Retina (tissue), 1 donor: ENCODE measurements around the gene GSTA3.
"Not testable (repeated sequence)": the region's sequence is repeated elsewhere in the genome, so short reads cannot be mapped to it uniquely, and the experiment has no call there.

Source experiments
- DNase-seq: peaks from one replicate; pipeline ENCODE4 v3.0.0-alpha.2; 2016

The GSTA3 gene

GRCh38 chr6:52910091-52910490, 593 bp upstream of the GSTA3 start:
- DNase-seq: no peak

GRCh38 chr6:52909131-52909530, 367 bp downstream of the GSTA3 start:
- no peak for DNase-seq

GRCh38 chr6:52908526-52908925, 972 bp downstream of the GSTA3 start:
- DNase-seq: no peak

GRCh38 chr6:52904562-52905279, 4.8 kb downstream of the GSTA3 start:
- no peak for DNase-seq

DNA sequence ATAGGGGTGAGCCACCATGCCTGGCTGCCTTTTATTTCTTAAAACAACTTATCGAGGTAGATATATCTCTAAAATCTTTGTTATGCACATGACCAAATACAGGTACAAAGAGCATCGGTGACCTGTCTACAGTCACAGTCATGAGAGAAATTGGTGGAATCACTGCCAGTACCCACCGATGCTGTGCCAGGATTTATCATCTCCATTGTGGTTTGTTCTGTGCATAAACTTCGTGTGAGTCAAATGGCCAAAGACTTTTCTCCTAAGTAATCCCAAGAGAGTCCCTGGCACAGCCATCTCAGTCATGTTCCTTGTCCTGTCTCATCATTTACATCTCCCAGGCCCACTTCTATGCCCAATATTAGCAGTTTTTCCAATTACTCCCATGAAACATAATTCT, 9.0 kb downstream of the GSTA3 start:
- DNase-seq: no peak

DNA sequence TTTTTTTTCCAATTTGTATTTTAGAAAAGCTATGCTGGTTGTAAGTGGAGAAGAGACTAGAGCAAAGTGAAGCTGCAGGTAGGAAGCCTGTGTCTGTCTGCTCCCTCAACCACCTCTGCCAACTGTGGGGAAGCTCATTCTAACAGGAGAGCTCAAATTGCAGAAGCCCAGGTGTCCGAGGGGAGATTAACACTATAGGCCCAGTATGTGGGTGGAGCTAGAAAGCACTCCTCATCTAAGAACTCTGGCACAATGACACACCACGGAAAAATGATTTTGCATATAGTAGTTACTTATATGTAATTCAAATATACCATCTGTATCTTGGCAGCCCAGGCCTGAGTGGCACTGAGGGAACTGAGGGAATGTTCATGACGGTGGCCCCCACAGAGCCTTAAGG, 13.7 kb downstream of the GSTA3 start:
- not testable (repeated sequence) for DNase-seq

DNA sequence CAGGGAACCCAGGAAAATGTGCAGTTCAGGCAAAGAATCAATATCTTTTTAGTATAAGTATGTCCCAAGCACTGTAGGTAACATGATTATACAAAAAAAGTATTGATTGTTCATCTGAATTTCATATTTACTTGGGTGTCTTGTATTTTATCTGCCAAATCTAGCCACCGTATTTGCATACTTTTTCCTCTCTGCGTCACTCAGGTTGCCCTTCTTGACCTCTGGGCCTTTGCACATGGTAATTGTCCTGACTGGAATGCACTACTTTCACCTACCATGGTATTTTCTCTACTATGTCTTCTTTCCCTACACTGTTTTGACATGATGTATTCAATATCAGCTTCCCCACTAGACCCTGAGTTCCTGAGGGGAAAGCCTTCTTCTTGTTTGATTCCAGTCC, 15.2 kb downstream of the GSTA3 start:
- DNase-seq: no peak

DNA sequence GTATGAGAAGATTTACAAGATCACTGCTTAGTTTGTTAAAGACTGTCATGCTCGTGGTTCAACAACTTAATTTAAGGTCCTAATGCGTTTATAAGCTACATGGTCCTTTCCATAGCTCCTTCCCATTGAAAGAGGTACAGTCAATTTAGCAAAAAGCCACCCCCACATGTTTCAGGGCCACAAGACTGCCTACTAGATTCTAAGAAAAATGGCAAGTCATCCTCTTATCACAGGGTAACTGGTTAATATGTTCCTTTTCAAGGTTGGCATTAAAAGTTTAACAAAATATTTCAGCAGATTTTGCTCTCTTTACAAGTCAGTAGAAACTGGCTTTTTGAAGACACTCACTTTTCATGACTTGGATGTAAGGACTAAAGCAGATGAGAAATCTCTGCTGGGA, 15.7 kb downstream of the GSTA3 start:
- no peak for DNase-seq

DNA sequence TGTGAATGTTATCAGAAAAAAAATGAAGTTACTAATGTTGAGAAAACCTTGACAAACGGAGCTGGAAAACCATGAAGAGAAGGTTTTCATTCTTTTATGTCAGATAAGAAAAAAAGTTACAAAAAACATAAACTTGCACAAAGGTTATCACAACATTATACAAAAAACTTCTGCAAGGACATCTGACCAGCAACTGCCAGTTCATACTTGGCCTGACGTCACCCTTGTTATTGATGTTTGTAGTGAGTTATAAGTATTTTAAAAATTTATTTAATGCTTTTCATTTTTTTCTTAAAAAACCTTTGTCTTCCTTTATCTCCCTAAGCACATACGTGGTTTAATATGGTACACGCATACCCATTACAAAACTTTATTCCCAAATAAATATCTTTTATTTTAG, 16.3 kb downstream of the GSTA3 start:
- DNase-seq: no peak

DNA sequence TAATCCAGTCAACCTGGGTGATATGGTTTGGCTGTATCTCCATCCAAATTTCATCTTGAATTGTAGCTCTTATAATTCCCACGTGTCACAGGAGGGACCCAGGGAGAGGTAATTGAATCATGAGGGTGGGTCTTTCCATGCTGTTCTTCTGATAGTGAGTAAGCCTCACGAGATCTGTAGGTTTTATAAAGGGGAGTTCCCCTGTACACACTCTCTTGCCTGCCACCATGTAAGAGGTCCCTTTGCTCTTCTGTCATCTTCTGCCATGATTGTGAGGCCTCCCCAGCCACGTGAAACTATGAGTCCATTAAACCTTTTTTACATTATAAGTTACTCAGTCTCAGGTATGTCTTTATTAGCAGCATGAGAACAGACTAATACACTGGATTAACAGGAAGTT, 19.5 kb downstream of the GSTA3 start:
- no peak for DNase-seq

GRCh38 chr6:52887910-52888524, 21.5 kb downstream of the GSTA3 start:
- no peak for DNase-seq

DNA sequence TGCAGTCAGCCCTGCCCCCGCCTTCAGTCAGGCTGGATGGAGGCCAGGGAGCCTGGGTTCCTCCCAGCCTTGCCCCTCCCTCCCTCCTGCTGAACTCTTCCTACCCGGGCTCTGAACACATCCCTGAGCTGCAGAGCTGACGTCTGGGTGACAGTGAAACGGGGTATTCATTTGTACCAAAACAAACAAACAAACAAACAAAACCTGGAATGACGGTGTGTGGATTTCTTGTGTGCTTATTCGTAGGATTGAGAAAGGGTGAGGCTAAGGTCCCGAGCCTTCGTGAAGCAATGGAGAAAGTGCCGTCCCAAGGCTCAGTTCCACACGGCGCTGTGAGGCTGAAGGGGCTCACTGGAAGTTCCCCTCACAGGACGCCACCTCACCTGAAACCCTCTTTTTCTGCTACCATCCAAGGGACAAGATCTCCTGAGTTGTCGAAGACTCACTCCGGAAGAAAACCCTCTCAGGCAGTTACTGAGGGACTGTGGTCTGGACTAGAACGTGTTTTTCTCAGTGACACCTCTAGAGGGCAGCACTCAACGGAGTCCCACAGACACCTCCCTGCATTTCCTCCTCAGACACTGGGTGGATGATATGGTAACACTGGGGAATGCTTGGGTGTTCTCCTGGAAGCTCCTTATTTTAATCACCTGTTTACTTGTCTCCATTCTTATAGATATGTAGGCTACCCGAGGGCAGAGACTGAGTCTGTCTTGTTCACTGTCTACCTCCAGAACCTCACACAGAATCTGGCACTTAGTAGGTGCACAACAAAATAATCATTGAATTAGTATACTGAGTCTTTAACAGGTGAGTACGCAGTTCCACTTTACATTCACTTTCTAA, 27.3 kb downstream of the GSTA3 start:
- peak; percentile 76 for DNase-seq

DNA sequence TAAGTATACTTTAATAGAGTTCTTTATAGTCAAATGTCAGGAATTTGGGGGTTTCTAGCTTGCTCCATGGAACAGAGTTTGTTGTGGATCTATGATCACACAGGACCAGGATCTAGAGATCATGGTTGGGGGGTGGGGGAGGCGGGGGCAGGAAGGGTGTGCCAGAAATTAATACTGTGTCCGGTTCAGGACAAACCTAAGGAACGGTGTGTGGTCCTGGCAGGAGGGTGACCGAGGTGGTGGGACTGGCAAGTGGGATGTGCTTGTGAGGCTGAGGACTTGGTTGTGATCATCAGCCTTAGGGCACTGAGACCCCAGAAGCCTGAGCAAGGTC, 27.9 kb downstream of the GSTA3 start:
- DNase-seq: no peak

GRCh38 chr6:52877786-52878185, 31.7 kb downstream of the GSTA3 start:
- no peak for DNase-seq

GRCh38 chr6:52877168-52877567, 32.3 kb downstream of the GSTA3 start:
- no peak for DNase-seq

DNA sequence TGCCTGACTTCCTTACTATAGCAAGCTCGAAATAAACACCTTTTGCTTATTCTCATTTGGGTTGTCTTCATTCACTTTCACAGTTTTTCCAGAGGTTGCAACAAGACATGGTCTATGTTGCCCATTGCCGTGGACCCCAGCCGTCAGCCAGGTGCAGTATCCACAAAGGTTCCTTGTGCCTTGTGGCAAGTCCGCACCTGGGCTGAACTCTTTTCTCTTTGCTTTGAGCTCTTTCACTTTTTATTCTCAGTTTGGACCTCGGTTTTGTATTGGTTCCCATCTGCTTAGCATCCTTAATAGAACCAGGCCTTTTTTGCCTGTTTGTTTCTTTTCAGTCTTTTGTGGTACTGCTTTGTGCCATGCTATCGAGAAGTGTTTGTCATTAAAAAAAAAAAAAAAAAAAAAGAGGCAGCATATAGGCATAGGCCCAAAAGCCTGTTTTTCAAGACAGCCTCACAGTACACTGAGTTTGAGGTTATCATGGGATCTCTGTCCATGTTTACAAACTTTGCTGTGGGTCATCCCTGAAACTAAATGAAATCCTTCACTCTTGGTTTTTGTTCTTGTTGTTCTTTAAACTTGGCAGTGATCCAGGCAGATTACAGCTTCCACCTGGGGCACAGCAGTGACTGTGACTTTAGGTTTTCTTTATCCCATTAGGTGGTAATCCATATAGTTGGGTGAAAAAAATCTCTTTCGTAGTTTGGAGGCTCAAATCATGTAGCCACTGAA, 33.3 kb downstream of the GSTA3 start:
- no peak for DNase-seq

DNA sequence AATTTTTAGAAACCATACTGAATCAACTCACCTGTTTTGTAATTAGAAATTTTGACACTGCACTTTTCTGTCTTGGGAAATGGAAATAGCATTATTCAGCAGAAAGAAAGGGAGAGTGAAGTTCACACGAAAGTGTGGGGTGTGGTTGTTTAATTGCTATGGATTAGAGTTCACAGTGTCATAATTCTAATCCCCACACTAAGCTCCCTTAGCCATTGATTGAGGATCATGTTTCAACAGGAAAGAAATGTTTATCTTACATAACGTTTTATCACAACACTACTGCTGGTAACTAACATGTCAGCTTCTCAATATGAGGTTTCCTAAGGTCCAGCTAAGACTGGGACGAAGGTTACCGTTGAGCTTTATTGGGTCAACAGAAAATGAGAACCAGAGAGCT, 37.5 kb downstream of the GSTA3 start:
- no peak for DNase-seq

DNA sequence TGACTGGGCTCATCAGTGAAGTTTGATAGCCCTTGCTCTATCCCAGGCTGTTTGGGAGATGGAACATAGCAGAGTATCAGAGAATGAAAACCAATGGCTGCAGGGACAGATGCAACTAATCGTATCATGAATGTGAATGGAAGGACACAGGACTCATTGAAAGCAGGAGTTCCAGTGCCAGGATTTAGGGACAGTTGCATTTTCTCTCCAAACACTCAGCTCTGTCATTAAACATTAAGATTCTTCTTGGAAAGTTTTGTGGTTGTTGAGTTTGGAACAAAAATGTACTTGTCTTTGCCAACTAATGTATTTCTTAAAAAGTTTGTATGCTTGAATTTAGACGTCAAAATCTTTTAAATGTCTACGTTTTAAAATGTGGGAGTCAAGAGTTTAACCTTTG, 37.9 kb downstream of the GSTA3 start:
- no peak for DNase-seq

DNA sequence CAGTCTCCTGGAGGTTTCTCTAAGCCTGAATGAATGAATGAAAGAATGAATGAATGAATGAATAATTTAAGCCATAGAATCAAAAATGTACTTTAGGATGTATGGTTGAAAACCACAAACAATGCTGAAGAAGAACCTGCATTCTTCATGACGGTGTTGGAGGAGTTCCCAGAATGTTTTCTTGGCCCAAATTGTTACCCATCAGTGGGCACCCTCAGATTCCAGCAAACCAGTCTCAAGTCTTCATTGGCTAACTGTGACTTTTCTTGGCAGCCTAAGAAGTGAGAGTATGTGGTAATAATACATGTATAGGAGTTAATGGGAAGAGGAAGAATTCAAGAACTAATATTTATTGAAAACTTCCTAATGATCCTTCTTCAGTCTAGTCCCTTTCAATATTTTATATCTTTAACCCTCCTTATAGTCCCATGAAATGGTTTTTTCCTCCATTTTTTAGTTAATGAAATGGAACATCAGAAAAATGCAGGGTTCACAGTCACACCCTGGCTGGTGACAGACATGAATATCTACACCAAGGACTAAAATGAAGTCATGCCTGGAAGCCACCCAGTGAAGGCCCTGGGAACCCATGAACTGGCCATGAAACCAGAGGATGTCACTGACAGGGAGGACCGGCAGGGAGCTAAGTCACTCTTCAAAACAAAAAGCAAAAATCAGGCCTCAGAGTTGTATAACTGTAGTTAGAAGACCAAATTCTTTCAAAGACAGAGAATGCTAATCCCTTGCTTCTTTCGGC, 39.0 kb downstream of the GSTA3 start:
- not testable (repeated sequence) for DNase-seq

GRCh38 chr6:52868899-52869298, 40.6 kb downstream of the GSTA3 start:
- DNase-seq: not testable (repeated sequence)

- DNase-seq: no peak
These were observed 41.3 kb downstream of the GSTA3 start for GRCh38 chr6:52868240-52868639.

DNA sequence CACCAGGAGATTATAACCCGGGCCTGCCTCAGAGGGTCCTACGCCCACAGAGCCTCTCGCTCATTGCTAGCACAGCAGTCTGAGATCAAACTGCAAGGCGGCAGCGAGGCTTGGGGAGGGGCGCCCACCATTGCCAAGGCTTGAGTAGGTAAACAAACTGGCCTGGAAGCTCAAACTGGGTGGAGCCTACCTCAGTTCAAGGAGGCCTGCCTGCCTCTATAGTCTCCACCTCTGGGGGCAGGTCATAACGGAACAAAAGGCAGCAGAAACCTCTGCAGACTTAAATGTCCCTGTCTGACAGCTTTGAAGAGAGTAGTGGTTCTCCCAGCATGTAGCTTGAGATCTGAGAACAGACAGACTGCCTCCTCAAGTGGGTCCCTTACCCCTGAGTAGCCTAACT, 48.3 kb downstream of the GSTA3 start:
- not testable (repeated sequence) for DNase-seq

GRCh38 chr6:52858416-52858815, 51.1 kb downstream of the GSTA3 start:
- no peak for DNase-seq
